Tibial artery (tissue), 4 donors: ENCODE measurements around the gene DPP4.

ENCODE experiments used
- DNase-seq, 2 donors: peaks; one replicate each; pipeline ENCODE4 v3.0.0-alpha.2; 2019
- H3K27ac ChIP-seq, 2 donors: fragments of 200-600 bp; sonication (generic) in 1 of 2; 1 replicate in 1 of 2; 2 replicates in 1 of 2; pipeline ENCODE4 v1.5.1; 2018 to 2019; ENCODE audit warnings: mild to moderate bottlenecking in 1 of 2
- H3K27me3 ChIP-seq, 2 donors: fragments of 200-600 bp; sonication (generic) in 1 of 2; one replicate each; pipeline versions ENCODE4 v1.5.1 to v1.6.0; 2016 to 2019
- H3K36me3 ChIP-seq, 3 donors: fragments of 200-600 bp; sonication (generic) in 2 of 3; one replicate each; pipeline ENCODE4 v1.5.1; 2016 to 2019; ENCODE audit warnings: mild to moderate bottlenecking in 2 of 3
- H3K4me1 ChIP-seq, 4 donors: fragments of 200-600 bp; sonication (generic) in 2 of 4; 1 replicate in 3 of 4; 2 replicates in 1 of 4; pipeline ENCODE4 v1.5.1; 2016 to 2019
- H3K4me3 ChIP-seq, 2 donors: fragments of 200-600 bp; sonication (generic) in 1 of 2; 1 replicate in 1 of 2; 2 replicates in 1 of 2; pipeline ENCODE4 v1.5.1; 2018 to 2019; ENCODE audit warnings: mild to moderate bottlenecking in 2 of 2
- H3K9me3 ChIP-seq, 3 donors: fragments of 200-600 bp; sonication (generic) in 1 of 3; one replicate each; pipeline ENCODE4 v1.5.1; 2016 to 2019
- CTCF ChIP-seq, 2 experiments: fragments of 200-600 bp in 1 of 2; fragments of 450-650 bp in 1 of 2; IDR thresholded peaks; one replicate each; pipeline ENCODE4 v1.5.1; 2017 to 2019; ENCODE audit warnings: antibody characterized with exemption in 2 of 2, mild to moderate bottlenecking in 1 of 2, moderate library complexity in 1 of 2
- intact Hi-C: fragments of 100-400 bp; cut with DNase I; formaldehyde crosslinking; loops from one replicate; pipeline ENCODE4 v1.15.0; 2023; ENCODE audit warnings: low total_unique reads

DPP4 gene

DNA sequence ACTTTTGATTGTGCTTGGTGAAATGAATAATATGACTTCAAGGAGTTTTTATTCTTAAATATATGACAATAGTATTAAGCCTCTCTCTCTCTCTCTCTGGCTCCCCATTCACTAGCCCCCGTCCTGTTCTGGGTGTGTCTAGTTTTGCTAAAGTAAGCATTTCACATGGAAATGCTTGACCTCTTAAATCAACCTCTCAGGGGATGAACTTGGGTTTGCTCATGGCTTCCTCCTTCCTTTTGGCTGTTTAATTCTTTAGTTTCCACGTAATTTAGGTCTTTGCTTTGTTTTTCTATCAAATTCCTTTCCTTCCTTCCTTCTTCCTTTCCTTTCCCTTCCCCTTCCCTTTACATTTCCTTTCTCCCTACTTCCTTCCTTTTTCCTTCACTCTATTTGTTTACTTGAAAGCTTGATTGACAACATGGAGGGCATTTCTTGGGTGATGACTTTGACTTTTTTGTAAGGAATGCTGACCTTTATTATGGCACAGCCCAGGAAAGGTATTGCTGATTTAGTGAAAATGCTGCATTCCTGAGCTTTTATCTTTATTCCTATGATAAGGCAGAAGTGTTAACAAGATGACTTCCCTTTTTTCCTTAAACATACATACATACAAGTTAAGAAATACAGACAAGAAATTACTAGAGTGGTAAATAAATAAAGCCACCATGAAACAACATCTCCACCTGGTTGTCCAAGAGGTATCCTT lies 3.6 kb downstream of the DPP4 start:
- DNase-seq = no peak
- no peak overlapping the region for H3K27ac ChIP-seq
- intact Hi-C loops = no loop called here

DNA sequence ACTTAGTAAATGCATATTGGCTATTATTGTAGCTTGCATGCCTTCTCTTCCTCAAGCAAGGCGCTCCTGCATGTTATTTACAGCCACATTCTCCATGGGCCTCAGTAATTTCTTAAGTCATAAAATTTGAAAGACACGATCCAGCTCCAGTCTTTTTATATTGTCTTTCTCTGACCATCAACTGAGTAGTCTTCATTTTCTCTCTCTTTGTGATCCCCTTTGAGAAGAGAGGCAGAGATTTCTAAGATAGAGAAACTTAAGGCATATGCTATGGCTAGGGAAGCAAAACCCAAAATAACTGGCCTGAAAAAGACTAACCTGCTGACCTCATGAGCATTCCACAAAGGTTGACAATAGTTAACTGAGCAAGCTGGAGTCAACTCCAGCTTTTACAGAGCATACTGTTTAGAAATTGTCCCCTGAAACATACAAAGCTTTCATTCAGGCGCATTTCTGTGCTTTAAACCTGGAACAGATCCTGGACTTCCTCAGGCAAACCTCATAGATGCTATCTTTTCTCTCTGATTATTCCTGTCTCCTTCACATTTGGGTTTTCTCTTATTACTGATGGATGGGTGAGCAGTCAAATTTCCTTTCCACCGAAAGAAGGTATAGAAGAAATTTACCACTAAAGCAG lies 4.6 kb downstream of the DPP4 start:
- H3K27me3 ChIP-seq = peaks cover 0 to 15% of the 10 kb centered on the region in 2 donors
- no peak overlapping the region for H3K27ac ChIP-seq
- no peaks in the 10 kb centered on the region for H3K9me3 ChIP-seq
- H3K36me3 ChIP-seq = no peaks in the 10 kb centered on the region
- intact Hi-C loops = no loop called here
- no peak overlapping the region for H3K4me3 ChIP-seq
- no peak for TF ChIP-seq CTCF (IDR thresholded peaks at IDR 0.05)
- H3K4me1 ChIP-seq = peaks cover 0 to 14% (median 7%) of the 10 kb centered on the region in 4 donors
- no peak for DNase-seq

More for the DNA sequence above, 3.6 kb downstream of the DPP4 start:
- no peak for TF ChIP-seq CTCF (IDR thresholded peaks at IDR 0.05)
- H3K4me3 ChIP-seq = no peak overlapping the region
- peaks cover 0 to 25% of the 10 kb centered on the region in 2 donors for H3K27me3 ChIP-seq
- no peaks in the 10 kb centered on the region for H3K36me3 ChIP-seq
- peaks cover 0 to 16% (median 7%) of the 10 kb centered on the region in 4 donors for H3K4me1 ChIP-seq
- no peaks in the 10 kb centered on the region for H3K9me3 ChIP-seq

- Histone ChIP-seq H3K27ac (no peak overlapping the region), H3K36me3 (no peaks in the 10 kb centered on the region), H3K4me3 (no peak overlapping the region), H3K9me3 (no peaks in the 10 kb centered on the region), H3K27me3 (no peaks in the 10 kb centered on the region), H3K4me1 (no peaks in the 10 kb centered on the region)
- TF ChIP-seq CTCF (IDR thresholded peaks at IDR 0.05) = no peak
- intact Hi-C loops = no loop called here
- no peak for DNase-seq
Observed at GRCh38 chr2:162067596-162067995, 6.4 kb downstream of the DPP4 start.

- intact Hi-C loops = no loop called here
- H3K36me3 ChIP-seq = no peaks in the 10 kb centered on the region
- DNase-seq = no peak
- TF ChIP-seq CTCF (IDR thresholded peaks at IDR 0.05) = no peak
- H3K4me1 ChIP-seq = no peaks in the 10 kb centered on the region
- no peaks in the 10 kb centered on the region for H3K27me3 ChIP-seq
- H3K9me3 ChIP-seq = no peaks in the 10 kb centered on the region
- H3K27ac ChIP-seq = no peak overlapping the region
- H3K4me3 ChIP-seq = no peak overlapping the region
Observed at GRCh38 chr2:162065767-162066166, 8.2 kb downstream of the DPP4 start.

GRCh38 chr2:162063899-162064298 lies 10.1 kb downstream of the DPP4 start:
- TF ChIP-seq CTCF (IDR thresholded peaks at IDR 0.05) = no peak
- intact Hi-C loops = no loop called here
- Histone ChIP-seq H3K9me3 (no peaks in the 10 kb centered on the region), H3K36me3 (no peaks in the 10 kb centered on the region), H3K4me3 (no peak overlapping the region), H3K4me1 (no peaks in the 10 kb centered on the region), H3K27ac (no peak overlapping the region), H3K27me3 (no peaks in the 10 kb centered on the region)
- DNase-seq = no peak
